Renal cortical epithelial cell (primary cell): Measurements from ENCODE around the gene GSTM3. TPM values are rescaled to one million over a fixed set of nuclear protein-coding genes. Genes with fewer than 3 reads are reported as not detected.
A peak's percentile ranks its signal among the peaks of the same experiment; 100 is the strongest.
"Not testable (repeated sequence)": the region's sequence is repeated elsewhere in the genome, so short reads cannot be mapped to it uniquely, and the experiment has no call there.

Experiments used
- DNase-seq: peaks from one replicate; pipeline ENCODE4 v3.0.0-alpha.2; 2011; ENCODE audit warnings: low read depth
- total RNA-seq: library from RNA; depleted of rRNA; stranded (reverse); fragments of >200 nt; gene quantifications from 2 replicates; pipeline ENCODE4 v1.2.3, GENCODE V29; 2014

The GSTM3 gene
- total RNA-seq, 1 donor from 2014 or later, result 85.6 TPM

GRCh38 chr1:109775398-109775797 lies 34.6 kb upstream of the GSTM3 start:
- DNase-seq, result no peak

GRCh38 chr1:109773900-109774485 lies 33.2 kb upstream of the GSTM3 start:
- DNase-seq, result no peak

GRCh38 chr1:109773203-109773899 lies 32.5 kb upstream of the GSTM3 start:
- peak; percentile 65 for DNase-seq

GRCh38 chr1:109772658-109773202 lies 31.9 kb upstream of the GSTM3 start:
- DNase-seq, result no peak

- no peak for DNase-seq
These were observed 31.1 kb upstream of the GSTM3 start for GRCh38 chr1:109771712-109772657.

GRCh38 chr1:109770331-109771095 lies 29.7 kb upstream of the GSTM3 start:
- no peak for DNase-seq

- DNase-seq, result peak; percentile 72
These were observed 28.7 kb upstream of the GSTM3 start for GRCh38 chr1:109769330-109770078.

- DNase-seq, result no peak
These were observed 28.0 kb upstream of the GSTM3 start for GRCh38 chr1:109768820-109769219.

- no peak for DNase-seq
These were observed 27.5 kb upstream of the GSTM3 start for GRCh38 chr1:109768335-109768650.

- DNase-seq, result no peak
These were observed 26.9 kb upstream of the GSTM3 start for GRCh38 chr1:109767637-109768334.

GRCh38 chr1:109766991-109767636 lies 26.3 kb upstream of the GSTM3 start:
- DNase-seq, result not testable (repeated sequence)

- no peak for DNase-seq
These were observed 25.2 kb upstream of the GSTM3 start for GRCh38 chr1:109765896-109766615.

GRCh38 chr1:109765483-109765815 lies 24.6 kb upstream of the GSTM3 start:
- no peak for DNase-seq

- no peak for DNase-seq
These were observed 24.0 kb upstream of the GSTM3 start for GRCh38 chr1:109764561-109765482.

GRCh38 chr1:109763646-109764415 lies 23.0 kb upstream of the GSTM3 start, which contains the start of gene EPS8L3:
Gene EPS8L3 (minus strand): TSS chr1:109763923. CDS start chr1:109761749, 2,174 bp downstream.
- DNase-seq, result no peak

- peak; percentile 60 for DNase-seq
These were observed 22.2 kb upstream of the GSTM3 start for GRCh38 chr1:109762821-109763645.
